ENCODE data around the gene MICU2. TPM values are rescaled to one million over a fixed set of nuclear protein-coding genes. Genes with fewer than 3 reads are reported as not detected.

Gene MICU2
- total RNA-seq, result 10 to 100 TPM; 43.5 to 49.5 TPM
- long read RNA-seq, transcript MICU2-201 (12 exons, 1,920 nt), result major isoform, 83 of 90 reads
- long read RNA-seq, partial matches to known transcripts, result 2 of 90 reads
- long read RNA-seq, other reads (novel, unspliced or antisense), result 5 of 90 reads

- ATAC-seq, result peak; percentile 98 to 99
Observed at GRCh38 chr13:21603531-21604448, at the start of gene MICU2. TSS of gene MICU2 (minus strand) at chr13:21604170. CDS start at chr13:21604148, 22 bp downstream.

GRCh38 chr13:21641629-21642028, 37.7 kb upstream of the MICU2 start:
- no peak for ATAC-seq
- intact Hi-C loops (cut with DNase I), result no loop called here
- DNase-seq, result no peak

More at GRCh38 chr13:21603531-21604448, at the start of gene MICU2:
- peak; percentile 96 for DNase-seq
- intact Hi-C loops (cut with DNase I), result no loop called here

GRCh38 chr13:21639561-21639960, 35.6 kb upstream of the MICU2 start:
- DNase-seq (no peak), ATAC-seq (no peak)
- intact Hi-C loops (cut with DNase I), result loop anchor here (5.0 to 10.0 kb wide), 3 partner anchors 635 to 1118 kb away; no protein-coding TSS in a partner anchor

GRCh38 chr13:21638319-21639282, 34.6 kb upstream of the MICU2 start:
- intact Hi-C loops (cut with DNase I), result loop anchor here (5.0 to 10.0 kb wide), 3 partner anchors 636 to 1119 kb away; no protein-coding TSS in a partner anchor
- DNase-seq, result no peak
- ATAC-seq, result peak in 1 of 2 donors; percentile 30

- intact Hi-C loops (cut with DNase I), result loop anchor here (5.0 to 10.0 kb wide), 3 partner anchors 638 to 1120 kb away; no protein-coding TSS in a partner anchor
- DNase-seq, result peak; percentile 29
- ATAC-seq, result peak; percentile 44 to 98
Observed at GRCh38 chr13:21637296-21637695, 33.3 kb upstream of the MICU2 start.

- intact Hi-C loops (cut with DNase I), result loop anchor here (5.0 to 10.0 kb wide), 3 partner anchors 638 to 1121 kb away; no protein-coding TSS in a partner anchor
- DNase-seq (no peak), ATAC-seq (no peak)
Observed at GRCh38 chr13:21636656-21637055, 32.7 kb upstream of the MICU2 start.

GRCh38 chr13:21632196-21632595, 28.2 kb upstream of the MICU2 start:
- intact Hi-C loops (cut with DNase I), result loop anchor here (10.0 kb wide), 2 partner anchors 643 to 1123 kb away; no protein-coding TSS in a partner anchor
- ATAC-seq (no peak), DNase-seq (no peak)

- intact Hi-C loops (cut with DNase I), result no loop called here
- peak in 1 of 2 donors; percentile 44 for ATAC-seq
- DNase-seq, result no peak
Observed at GRCh38 chr13:21625366-21625765, 21.4 kb upstream of the MICU2 start.

- ATAC-seq, result no peak
- DNase-seq, result no peak
- intact Hi-C loops (cut with DNase I), result no loop called here
Observed at GRCh38 chr13:21620861-21621260, 16.9 kb upstream of the MICU2 start.

- intact Hi-C loops (cut with DNase I), result no loop called here
- DNase-seq (no peak), ATAC-seq (no peak)
Observed at GRCh38 chr13:21619633-21620220, 15.8 kb upstream of the MICU2 start.

- intact Hi-C loops (cut with DNase I), result no loop called here
- DNase-seq, result no peak
- no peak for ATAC-seq
Observed at GRCh38 chr13:21616880-21617279, 12.9 kb upstream of the MICU2 start.

- DNase-seq (no peak), ATAC-seq (no peak)
- intact Hi-C loops (cut with DNase I), result no loop called here
Observed at GRCh38 chr13:21616205-21616866, 12.4 kb upstream of the MICU2 start.

- DNase-seq, result no peak
- no peak for ATAC-seq
- intact Hi-C loops (cut with DNase I), result no loop called here
Observed at GRCh38 chr13:21615427-21615826, 11.5 kb upstream of the MICU2 start.

GRCh38 chr13:21613791-21614190, 9.8 kb upstream of the MICU2 start:
- intact Hi-C loops (cut with DNase I), result no loop called here
- ATAC-seq (no peak), DNase-seq (no peak)

- ATAC-seq (no peak), DNase-seq (no peak)
- intact Hi-C loops (cut with DNase I), result no loop called here
Observed at GRCh38 chr13:21611385-21611784, 7.4 kb upstream of the MICU2 start.

GRCh38 chr13:21610687-21611086, 6.7 kb upstream of the MICU2 start:
- intact Hi-C loops (cut with DNase I), result no loop called here
- no peak for ATAC-seq
- no peak for DNase-seq

- intact Hi-C loops (cut with DNase I), result no loop called here
- ATAC-seq, result no peak
Observed at GRCh38 chr13:21608961-21609360, 5.0 kb upstream of the MICU2 start.

GRCh38 chr13:21606796-21607195, 2.8 kb upstream of the MICU2 start:
- ATAC-seq (no peak), DNase-seq (no peak)
- intact Hi-C loops (cut with DNase I), result no loop called here

More at GRCh38 chr13:21608961-21609360, 5.0 kb upstream of the MICU2 start:
- DNase-seq, result no peak
